HG02610 (cell line): Measurements from ENCODE around the gene MTMR2.

Experiments used
- ATAC-seq: cut with Tn5 transposase; IDR thresholded peaks from one replicate; pipeline ENCODE4 v1.9.1; 2021; ENCODE audit warnings: mild to moderate bottlenecking, moderate library complexity; ENCODE audit not compliant: unreplicated experiment

The MTMR2 gene

DNA sequence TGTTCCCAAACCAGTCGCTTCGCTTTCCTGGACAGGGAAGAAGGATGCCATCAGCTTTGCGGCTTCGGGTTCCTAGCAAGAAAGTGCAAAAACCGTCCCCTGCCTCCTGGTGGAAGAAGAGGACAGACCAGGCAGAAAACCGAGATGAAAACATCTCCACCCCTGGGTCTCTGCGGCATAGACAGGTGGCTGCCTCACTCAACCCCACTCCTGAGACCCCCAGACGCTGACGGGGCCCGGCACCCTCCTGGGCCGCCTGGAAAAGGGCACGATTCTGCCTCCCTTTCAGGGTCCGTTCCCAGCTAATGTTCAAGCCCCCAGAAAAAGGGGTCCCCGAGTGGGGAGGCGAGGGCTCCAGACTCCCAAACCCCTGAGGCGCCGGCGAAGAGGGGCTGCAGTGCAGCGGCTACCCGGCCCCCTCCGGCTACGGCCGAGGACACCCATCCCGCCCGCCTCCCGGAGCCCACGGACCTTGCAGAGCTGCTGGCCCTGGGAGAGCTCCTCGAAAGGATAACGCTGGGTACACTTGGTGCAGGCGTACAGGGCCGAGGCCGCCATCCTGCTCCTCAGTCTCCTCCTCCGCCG is 134.9 kb downstream of the MTMR2 start:
- no peak for ATAC-seq
